IPS DF 6.9 (cell line): Measurements from ENCODE around the gene BTN3A1.

Experiments
- DNase-seq: peaks from one replicate; pipeline ENCODE4 v3.0.0-alpha.2; 2013; ENCODE audit warnings: low read depth, low spot score
- H3K27ac ChIP-seq: one replicate; pipeline ENCODE4 v1.5.1; 2013; ENCODE audit warnings: low read length, control low read depth
- H3K27me3 ChIP-seq: 2 replicates; pipeline ENCODE4 v1.6.1; 2013; ENCODE audit warnings: mild to moderate bottlenecking, low read length; ENCODE audit not compliant: control insufficient read depth, insufficient read depth
- H3K36me3 ChIP-seq: 2 replicates; pipeline ENCODE4 v1.6.1; 2013; ENCODE audit warnings: low read length; ENCODE audit not compliant: control insufficient read depth, insufficient read depth
- H3K4me1 ChIP-seq: 2 replicates; pipeline ENCODE4 v1.6.1; 2013; ENCODE audit warnings: low read length; ENCODE audit not compliant: control insufficient read depth, insufficient read depth
- H3K4me3 ChIP-seq: 2 replicates; pipeline ENCODE4 v1.5.1; 2013; ENCODE audit warnings: mild to moderate bottlenecking, low read length
- H3K9me3 ChIP-seq: 2 replicates; pipeline ENCODE4 v1.6.1; 2013; ENCODE audit warnings: low read length, inconsistent platforms; ENCODE audit not compliant: control insufficient read depth, insufficient read depth
- WGBS: extraction: QIAGEN DNeasy Blood & Tissue Kit; methylation state at CpG from one replicate; pipeline ENCODE4 v1.1.7; 2013; ENCODE audit warnings: mixed read lengths, missing lambda C conversion rate; ENCODE audit not compliant: insufficient read length, insufficient coverage; 5-methylcytosine and 5-hydroxymethylcytosine counted together

Gene BTN3A1

GRCh38 chr6:26438000-26438399 lies 35.9 kb downstream of the BTN3A1 start:
- Histone ChIP-seq H3K4me1 (no peaks in the 10 kb centered on the region), H3K9me3 (no peaks in the 10 kb centered on the region), H3K27me3 (no peaks in the 10 kb centered on the region; the same call in 1 of the 2 replicates), H3K27ac (no peak overlapping the region), H3K4me3 (no peak overlapping the region), H3K36me3 (no peaks in the 10 kb centered on the region)
- DNase-seq: no peak
- no CpG with 5 or more reads among the region's 1 CpG for WGBS

DNA sequence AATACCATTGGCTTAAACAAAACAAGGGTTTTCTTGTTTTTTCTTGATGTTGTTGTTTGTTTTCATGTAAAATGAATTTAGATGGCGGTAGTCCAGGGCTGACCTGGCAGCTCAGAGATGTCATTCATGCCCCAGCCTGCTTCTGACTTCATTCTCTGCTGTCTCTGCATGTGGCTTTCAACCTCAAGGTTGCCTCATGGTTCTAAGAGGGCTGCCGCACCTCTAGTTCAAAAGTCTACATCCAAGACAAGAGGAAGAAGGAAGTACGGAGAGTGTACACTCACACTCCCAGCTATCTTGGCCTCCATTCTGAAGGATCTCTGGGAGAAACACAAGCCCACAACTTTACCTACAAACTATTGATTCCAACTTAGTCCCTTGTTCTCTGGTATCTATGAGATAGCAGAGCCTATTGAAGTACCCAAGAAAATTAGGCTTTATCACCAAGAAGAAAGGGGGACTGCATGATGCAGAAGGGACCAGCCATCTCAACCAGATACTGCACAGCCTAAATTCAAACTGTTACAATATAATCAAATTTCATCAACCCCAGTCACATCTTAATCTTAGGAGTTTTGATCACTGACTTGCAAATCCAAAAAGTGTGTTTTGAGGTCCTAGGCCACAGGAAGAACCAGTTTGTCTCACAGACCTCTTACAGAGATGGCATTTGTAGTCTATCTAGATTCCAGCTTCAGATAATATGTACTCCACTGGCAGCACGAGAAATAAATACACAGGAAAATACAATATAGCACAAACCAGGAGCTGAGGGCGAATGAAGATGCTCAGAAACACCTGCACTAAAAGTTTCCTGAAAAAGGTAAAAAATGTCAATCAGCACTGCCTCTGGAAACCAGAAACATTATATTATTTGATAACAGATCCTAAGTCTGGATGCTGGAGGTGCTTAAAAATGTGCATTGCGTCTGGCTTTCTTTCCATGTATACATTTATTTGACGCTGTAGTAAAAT lies 37.4 kb downstream of the BTN3A1 start:
- no peaks in the 10 kb centered on the region; the same call in 1 of the 2 replicates for H3K27me3 ChIP-seq
- H3K9me3 ChIP-seq: no peaks in the 10 kb centered on the region
- no CpG with 5 or more reads among the region's 7 CpGs for WGBS
- no peak overlapping the region for H3K4me3 ChIP-seq
- no peaks in the 10 kb centered on the region for H3K4me1 ChIP-seq
- no peak for DNase-seq
- no peak overlapping the region for H3K27ac ChIP-seq
- H3K36me3 ChIP-seq: no peaks in the 10 kb centered on the region

- no peaks in the 10 kb centered on the region for H3K27me3 ChIP-seq
- no peaks in the 10 kb centered on the region for H3K4me1 ChIP-seq
- no peak for DNase-seq
- no peak overlapping the region for H3K27ac ChIP-seq
- no peak overlapping the region for H3K4me3 ChIP-seq
- no CpG with 5 or more reads among the region's 2 CpGs for WGBS
- no peaks in the 10 kb centered on the region for H3K36me3 ChIP-seq
- H3K9me3 ChIP-seq: no peaks in the 10 kb centered on the region
Measured at GRCh38 chr6:26440977-26441358, 38.9 kb downstream of the BTN3A1 start.

GRCh38 chr6:26441977-26442376 lies 39.9 kb downstream of the BTN3A1 start:
- no peaks in the 10 kb centered on the region for H3K4me1 ChIP-seq
- no peak for DNase-seq
- no peaks in the 10 kb centered on the region for H3K36me3 ChIP-seq
- no CpG with 5 or more reads among the region's 5 CpGs for WGBS
- H3K27ac ChIP-seq: no peak overlapping the region
- H3K4me3 ChIP-seq: no peak overlapping the region
- no peaks in the 10 kb centered on the region for H3K27me3 ChIP-seq
- no peaks in the 10 kb centered on the region for H3K9me3 ChIP-seq

- no peak overlapping the region for H3K27ac ChIP-seq
- H3K4me3 ChIP-seq: no peak overlapping the region
- WGBS: no CpG with 5 or more reads among the region's 5 CpGs
- H3K9me3 ChIP-seq: no peaks in the 10 kb centered on the region
- no peaks in the 10 kb centered on the region for H3K4me1 ChIP-seq
- H3K27me3 ChIP-seq: no peaks in the 10 kb centered on the region
- H3K36me3 ChIP-seq: no peaks in the 10 kb centered on the region
- no peak for DNase-seq
Measured at GRCh38 chr6:26445934-26446667, 44.0 kb downstream of the BTN3A1 start.

DNA sequence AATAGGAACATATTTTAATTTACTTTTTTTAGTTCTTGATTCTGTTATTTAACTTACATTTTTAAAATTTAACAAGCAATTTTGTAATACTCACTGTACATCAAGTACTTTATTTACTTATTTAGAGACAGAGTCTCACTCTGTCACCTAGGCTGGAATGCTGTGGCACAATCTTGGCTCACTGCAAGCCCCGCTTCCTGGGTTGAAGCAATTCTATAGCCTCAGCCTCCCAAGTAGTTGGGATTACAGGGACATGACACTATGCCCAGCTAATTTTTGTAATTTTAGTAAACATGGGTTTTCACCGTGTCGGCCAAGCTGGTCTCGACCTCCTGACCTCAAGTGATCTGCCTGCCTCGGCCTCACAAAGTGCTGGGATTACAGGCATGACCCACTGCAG lies 45.2 kb downstream of the BTN3A1 start:
- no peaks in the 10 kb centered on the region for H3K36me3 ChIP-seq
- no CpG with 5 or more reads among the region's 5 CpGs for WGBS

DNA sequence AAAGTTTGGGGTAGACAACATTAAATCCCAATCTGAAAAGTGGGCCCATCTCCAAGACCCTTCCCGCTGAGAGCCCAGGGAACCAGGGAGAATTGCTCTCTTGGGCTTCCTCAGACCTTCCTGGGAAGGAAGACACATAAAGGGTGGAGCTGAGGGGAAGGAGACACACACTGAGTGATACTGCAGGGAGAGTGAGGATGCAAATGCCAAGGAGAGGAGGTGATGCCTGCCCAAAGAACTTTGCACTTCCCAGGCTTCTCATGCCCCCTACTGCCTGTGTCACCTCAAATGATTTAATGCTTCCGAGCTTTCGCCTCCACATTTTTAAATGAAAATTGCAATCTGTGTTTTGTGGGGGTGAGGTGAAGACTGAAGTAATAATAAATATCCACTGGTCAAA lies 48.2 kb downstream of the BTN3A1 start:
- no CpG with 5 or more reads among the region's 3 CpGs for WGBS
- H3K36me3 ChIP-seq: no peaks in the 10 kb centered on the region

More for the DNA sequence above, 45.2 kb downstream of the BTN3A1 start:
- Histone ChIP-seq H3K4me3 (no peak overlapping the region), H3K27me3 (no peaks in the 10 kb centered on the region), H3K27ac (no peak overlapping the region), H3K4me1 (no peaks in the 10 kb centered on the region), H3K9me3 (no peaks in the 10 kb centered on the region)
- no peak for DNase-seq

DNA sequence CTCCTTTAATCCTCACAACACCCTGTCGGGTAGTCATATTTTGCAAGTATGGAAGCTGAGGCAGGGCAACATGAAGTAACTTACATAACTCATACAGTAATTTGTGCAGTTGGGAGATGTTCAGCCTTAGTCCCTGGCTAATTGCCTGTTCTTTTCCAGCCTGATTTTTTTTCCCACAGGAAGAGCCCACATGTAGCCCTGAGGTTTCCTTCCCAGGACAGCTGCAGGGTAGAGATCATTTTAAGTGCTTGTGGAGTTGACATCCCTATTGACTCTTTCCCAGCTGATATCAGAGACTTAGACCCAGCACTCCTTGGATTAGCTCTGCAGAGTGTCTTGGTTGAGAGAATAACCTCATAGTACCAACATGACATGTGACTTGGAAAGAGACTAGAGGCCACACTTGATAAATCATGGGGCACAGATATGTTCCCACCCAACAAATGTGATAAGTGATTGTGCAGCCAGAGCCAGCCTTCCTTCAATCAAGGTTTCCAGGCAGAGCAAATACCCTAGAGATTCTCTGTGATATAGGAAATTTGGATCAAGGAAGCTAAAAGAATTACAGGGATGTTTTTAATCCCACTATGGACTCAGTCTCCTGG lies 50.7 kb downstream of the BTN3A1 start:
- Histone ChIP-seq H3K4me3 (no peak overlapping the region), H3K36me3 (no peaks in the 10 kb centered on the region), H3K4me1 (peaks cover 3% of the 10 kb centered on the region; the same call in 1 of the 2 replicates), H3K27me3 (no peaks in the 10 kb centered on the region), H3K9me3 (no peaks in the 10 kb centered on the region), H3K27ac (no peak overlapping the region)
- no CpG with 5 or more reads among the region's 1 CpG for WGBS
- no peak for DNase-seq

More for the DNA sequence above, 48.2 kb downstream of the BTN3A1 start:
- Histone ChIP-seq H3K4me1 (no peaks in the 10 kb centered on the region), H3K4me3 (no peak overlapping the region), H3K27me3 (no peaks in the 10 kb centered on the region), H3K27ac (no peak overlapping the region), H3K9me3 (no peaks in the 10 kb centered on the region)
- DNase-seq: no peak

GRCh38 chr6:26454631-26455030 lies 52.6 kb downstream of the BTN3A1 start:
- no CpG with 5 or more reads among the region's 1 CpG for whole genome bisulfite sequencing
- H3K36me3 ChIP-seq: peaks cover 3% of the 10 kb centered on the region; the same call in 1 of the 2 replicates
- H3K4me3 ChIP-seq: no peak overlapping the region
- no peaks in the 10 kb centered on the region for H3K27me3 ChIP-seq
- DNase-seq: no peak
- H3K9me3 ChIP-seq: no peaks in the 10 kb centered on the region
- H3K4me1 ChIP-seq: peaks cover 3% of the 10 kb centered on the region; the same call in 1 of the 2 replicates
- no peak overlapping the region for H3K27ac ChIP-seq

DNA sequence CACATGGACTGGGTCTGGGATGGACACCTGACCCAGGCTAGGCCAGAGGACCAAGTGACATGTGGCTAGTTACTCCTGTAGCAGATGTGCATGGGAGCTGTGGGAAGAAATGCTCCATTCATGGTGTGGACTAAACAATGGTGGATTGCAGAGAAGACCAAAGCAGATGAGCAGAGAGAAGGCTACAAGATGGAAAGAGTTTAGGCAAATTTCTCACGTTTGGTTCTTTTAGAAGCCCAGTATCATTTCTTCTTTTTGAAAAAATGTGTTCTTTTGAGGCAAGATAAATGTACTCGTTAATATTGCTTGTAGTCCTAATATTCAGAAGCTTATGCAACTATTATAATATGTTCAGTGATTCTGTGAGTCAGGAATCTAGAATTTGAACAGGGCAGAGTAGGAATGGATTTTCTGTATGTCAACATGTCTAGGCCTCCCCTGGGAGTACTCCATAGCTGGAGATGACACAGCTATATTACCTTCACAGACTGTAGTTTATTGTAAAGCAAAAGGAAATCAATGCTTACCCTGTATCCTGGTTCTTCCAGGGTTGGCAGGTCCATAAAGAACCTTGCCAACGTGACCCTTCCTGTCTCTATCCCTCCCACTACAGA lies 53.4 kb downstream of the BTN3A1 start:
- H3K4me1 ChIP-seq: peaks cover 3% of the 10 kb centered on the region; the same call in 1 of the 2 replicates
- H3K4me3 ChIP-seq: no peak overlapping the region
- H3K36me3 ChIP-seq: peaks cover 6% of the 10 kb centered on the region; the same call in 1 of the 2 replicates
- WGBS: no CpG with 5 or more reads among the region's 3 CpGs
- no peaks in the 10 kb centered on the region for H3K27me3 ChIP-seq
- no peak for DNase-seq
- H3K27ac ChIP-seq: no peak overlapping the region
- H3K9me3 ChIP-seq: no peaks in the 10 kb centered on the region
